ENCODE results near the gene FOLR3. TPM values are rescaled to one million over a fixed set of nuclear protein-coding genes. Genes with fewer than 3 reads are reported as not detected.

Gene FOLR3
- total RNA-seq, 1 donor from 2014 or later, result 29.0 TPM

DNA sequence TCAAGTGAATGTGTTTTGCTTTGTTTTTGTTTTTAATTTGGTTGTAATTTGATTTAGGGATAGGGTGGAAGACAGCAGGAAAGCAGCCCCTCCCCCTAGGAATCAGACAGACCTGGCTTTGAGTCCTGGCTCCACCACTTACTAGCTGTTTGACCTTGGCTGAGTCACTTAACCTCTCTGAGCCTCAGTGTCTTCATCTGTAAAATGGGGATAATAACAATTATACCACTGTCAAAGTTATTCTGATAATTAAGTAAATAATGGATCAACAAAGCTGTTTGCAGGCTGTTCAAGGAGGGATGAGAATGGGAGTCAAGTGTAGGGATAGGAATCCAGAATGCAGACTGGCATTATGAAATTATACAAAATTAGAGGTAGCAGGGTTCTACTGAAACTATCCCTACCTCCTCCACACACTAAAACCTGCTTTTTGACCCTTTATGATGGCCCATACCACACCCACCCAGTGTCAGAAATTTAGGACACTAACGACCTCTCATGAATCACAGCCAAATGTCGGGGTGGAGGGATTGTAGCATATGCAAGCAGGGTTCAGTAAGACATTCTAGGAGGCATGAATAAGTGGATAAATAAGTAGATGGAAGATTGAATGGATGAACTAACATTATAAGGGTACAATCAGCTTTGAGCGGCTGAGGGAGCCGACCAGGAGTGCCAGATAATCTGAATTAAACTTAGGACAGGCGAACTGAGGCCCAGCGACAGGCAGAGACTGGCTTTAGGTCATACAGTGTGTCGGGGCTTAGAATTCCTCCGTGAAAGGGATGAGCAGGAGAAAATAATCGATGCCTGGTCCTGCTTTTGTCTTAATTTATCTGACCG is 24.0 kb upstream of the FOLR3 start:
- intact Hi-C loops (cut with DNase I), result no loop called here
- Histone ChIP-seq H3K36me3 (no peaks in the 10 kb centered on the region), H3K27me3 (no peaks in the 10 kb centered on the region), H3K27ac (peak overlapping the region; percentile 100), H3K9me3 (no peaks in the 10 kb centered on the region), H3K4me1 (peaks cover 9% of the 10 kb centered on the region), H3K4me3 (peak overlapping the region; percentile 74)
- no peak for TF ChIP-seq CTCF (IDR thresholded peaks at IDR 0.05)
- ATAC-seq (no peak), DNase-seq (no peak)

DNA sequence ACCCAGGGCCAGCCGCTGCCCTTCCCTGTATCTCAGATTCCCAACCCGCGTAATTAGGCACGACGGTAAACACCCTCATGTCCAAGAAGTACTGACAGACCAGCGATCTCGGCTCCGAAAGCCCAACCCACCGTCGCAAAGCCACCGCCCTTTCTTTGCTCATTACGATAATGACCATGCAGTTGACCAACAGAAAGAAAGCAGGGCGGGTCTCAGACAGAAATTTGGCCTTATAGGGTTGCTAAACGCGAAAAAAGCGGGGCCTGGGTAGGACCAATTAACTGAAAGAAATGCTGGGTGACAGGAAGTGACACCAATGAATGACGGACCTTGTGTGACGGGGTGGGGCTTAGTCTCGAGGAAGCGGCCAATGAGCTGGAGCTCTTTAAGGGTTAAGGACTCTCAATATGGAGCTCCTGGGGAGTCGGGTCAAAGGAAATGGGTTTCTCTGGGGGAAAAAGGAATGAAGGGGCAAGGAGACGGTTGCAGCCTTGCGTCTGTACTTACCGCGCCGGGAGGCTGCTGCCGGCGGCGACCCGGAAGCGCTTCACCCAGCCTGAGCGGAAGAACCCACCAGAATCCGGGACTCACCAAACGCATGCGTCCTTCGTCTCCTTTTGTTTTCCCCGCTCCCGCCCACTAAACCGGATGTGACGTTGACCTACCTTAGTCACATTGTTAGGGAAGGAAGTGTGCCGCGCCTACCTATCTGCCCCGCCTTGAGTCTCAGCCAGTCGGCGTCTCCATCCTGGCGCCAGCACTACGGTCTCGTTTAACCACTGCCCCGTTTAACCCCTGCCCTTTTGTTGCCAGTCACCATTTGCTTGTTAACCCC is 23.2 kb upstream of the FOLR3 start, which contains the start of gene ANAPC15:
ANAPC15 (minus strand) TSS at position 553 of the 835 bp plus-strand sequence. CDS start 1,419 bp downstream, outside the sequence.
- Histone ChIP-seq H3K27ac (peak within 1 kb of the TSS; percentile 100), H3K4me1 (peaks cover 9% of the 10 kb centered on the region), H3K36me3 (no peaks in the 10 kb centered on the region), H3K9me3 (no peaks in the 10 kb centered on the region), H3K4me3 (peak within 1 kb of the TSS; percentile 74), H3K27me3 (no peaks in the 10 kb centered on the region)
- ATAC-seq, result peak; percentile 94
- intact Hi-C loops (cut with DNase I), result no loop called here
- no peak for TF ChIP-seq CTCF (IDR thresholded peaks at IDR 0.05)
- DNase-seq, result peak; percentile 97

DNA sequence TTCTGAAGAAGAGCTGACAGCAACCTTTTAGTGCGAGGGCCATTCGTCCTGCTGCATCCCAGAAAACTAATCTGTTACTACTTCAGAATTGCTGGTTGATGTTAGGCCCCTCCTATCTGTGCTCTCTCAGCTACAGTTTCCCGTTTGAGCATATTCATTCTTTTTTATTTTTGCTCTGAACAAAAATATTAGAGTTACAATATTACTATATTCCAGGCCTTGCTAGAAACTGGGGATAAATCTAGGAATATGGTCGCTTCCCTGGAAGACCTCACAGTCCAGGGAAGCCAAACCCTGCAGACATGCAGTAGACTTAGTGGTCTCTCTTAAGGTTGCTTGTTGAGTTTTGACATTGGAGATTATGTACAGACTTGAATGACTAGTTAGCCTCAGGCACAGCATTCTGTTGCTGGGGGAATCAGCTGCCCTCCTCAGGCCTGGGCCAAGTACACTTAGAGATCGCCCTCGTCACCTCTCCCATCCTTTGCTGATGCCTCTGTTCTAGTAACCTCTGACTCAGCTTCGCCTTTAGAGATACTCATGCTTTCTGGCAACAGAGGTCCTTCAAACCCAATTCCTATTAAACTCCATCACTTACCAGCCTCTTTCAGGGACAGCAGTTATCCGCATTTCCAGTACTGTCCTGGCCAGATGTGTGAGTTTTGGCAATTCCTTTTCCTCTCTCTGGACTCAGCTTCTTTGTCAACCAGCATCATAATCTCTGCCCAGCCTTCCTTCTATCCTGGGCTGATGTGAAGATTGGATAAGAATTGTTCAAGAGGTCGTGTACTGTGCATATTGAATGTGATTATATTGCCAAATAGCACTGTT is 22.3 kb upstream of the FOLR3 start:
- intact Hi-C loops (cut with DNase I), result no loop called here
- no peaks in the 10 kb centered on the region for H3K27me3 ChIP-seq
- ATAC-seq (no peak), DNase-seq (no peak)
- no peaks in the 10 kb centered on the region for H3K36me3 ChIP-seq
- peaks cover 9% of the 10 kb centered on the region for H3K4me1 ChIP-seq
- H3K27ac ChIP-seq, result peak overlapping the region; percentile 100
- no peak for TF ChIP-seq CTCF (IDR thresholded peaks at IDR 0.05)
- H3K4me3 ChIP-seq, result peak overlapping the region; percentile 74
- no peaks in the 10 kb centered on the region for H3K9me3 ChIP-seq

GRCh38 chr11:72114570-72114969 is 21.0 kb upstream of the FOLR3 start:
- H3K4me1 ChIP-seq, result peaks cover 9% of the 10 kb centered on the region
- ATAC-seq (no peak), DNase-seq (no peak)
- no peaks in the 10 kb centered on the region for H3K36me3 ChIP-seq
- TF ChIP-seq CTCF (IDR thresholded peaks at IDR 0.05), result no peak
- intact Hi-C loops (cut with DNase I), result no loop called here
- H3K27me3 ChIP-seq, result no peaks in the 10 kb centered on the region
- H3K4me3 ChIP-seq, result no peak overlapping the region
- H3K9me3 ChIP-seq, result no peaks in the 10 kb centered on the region
- no peak overlapping the region for H3K27ac ChIP-seq

- Histone ChIP-seq H3K27me3 (no peaks in the 10 kb centered on the region), H3K4me1 (peaks cover 9% of the 10 kb centered on the region), H3K4me3 (no peak overlapping the region), H3K36me3 (no peaks in the 10 kb centered on the region), H3K27ac (no peak overlapping the region), H3K9me3 (no peaks in the 10 kb centered on the region)
- TF ChIP-seq CTCF (IDR thresholded peaks at IDR 0.05), result no peak
- intact Hi-C loops (cut with DNase I), result no loop called here
- no peak for DNase-seq
- no peak for ATAC-seq
These were observed 19.3 kb upstream of the FOLR3 start for GRCh38 chr11:72116019-72116755.
